ENCODE results near the gene KCNQ1.

KCNQ1 gene

DNA sequence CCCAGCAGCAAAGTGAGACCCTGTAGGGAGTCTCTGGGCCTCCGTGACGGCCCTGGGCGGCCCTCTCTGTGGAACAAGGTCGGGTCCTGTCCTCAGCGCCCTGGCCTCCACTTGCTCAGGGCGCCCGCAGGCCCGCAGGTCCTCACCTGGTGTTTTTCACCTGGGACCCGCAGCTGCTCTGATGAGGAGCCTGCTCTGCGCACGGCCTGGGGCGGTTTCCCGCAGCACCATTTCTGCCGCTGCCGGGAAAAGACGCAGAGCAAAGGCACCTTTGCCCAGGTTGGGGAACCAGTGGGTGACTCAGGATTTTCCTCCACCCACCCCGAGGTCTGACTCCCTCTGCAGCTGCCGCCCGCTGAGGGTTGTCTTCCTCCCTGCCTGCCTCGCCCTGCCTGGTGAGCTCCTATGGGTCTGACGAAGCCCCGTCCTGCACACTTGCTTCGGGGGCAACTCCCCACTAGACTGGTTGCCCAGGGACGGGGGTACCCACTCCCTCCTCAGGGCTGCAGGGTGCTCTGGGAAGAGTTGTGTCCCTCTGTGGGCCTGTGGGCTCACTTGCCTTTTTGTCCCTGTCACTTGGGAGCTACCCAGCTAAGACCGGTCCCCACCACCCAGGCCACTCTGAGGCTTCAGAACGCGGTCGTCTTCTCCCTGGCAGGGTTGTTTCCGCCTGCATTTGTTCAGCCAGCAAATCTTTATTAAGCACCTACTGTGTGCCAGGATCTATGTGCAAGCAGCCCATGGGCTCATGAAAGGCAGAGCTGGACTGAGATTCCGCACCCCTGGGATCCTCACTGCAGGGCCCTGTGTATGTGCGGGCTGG is 89.5 kb downstream of the KCNQ1 start:
- H3K4me3 Mint-ChIP-seq = no peak overlapping the region
- no peak overlapping the region for H3K27ac Mint-ChIP-seq
- peaks cover 6% of the 10 kb centered on the region for H3K4me1 Mint-ChIP-seq (ENCODE audit: low read depth)
- no peaks in the 10 kb centered on the region for H3K9me3 Mint-ChIP-seq
- no peaks in the 10 kb centered on the region for H3K36me3 Mint-ChIP-seq (ENCODE audit: low read depth)
- no peaks in the 10 kb centered on the region for H3K27me3 Mint-ChIP-seq (ENCODE audit: low read depth)

DNA sequence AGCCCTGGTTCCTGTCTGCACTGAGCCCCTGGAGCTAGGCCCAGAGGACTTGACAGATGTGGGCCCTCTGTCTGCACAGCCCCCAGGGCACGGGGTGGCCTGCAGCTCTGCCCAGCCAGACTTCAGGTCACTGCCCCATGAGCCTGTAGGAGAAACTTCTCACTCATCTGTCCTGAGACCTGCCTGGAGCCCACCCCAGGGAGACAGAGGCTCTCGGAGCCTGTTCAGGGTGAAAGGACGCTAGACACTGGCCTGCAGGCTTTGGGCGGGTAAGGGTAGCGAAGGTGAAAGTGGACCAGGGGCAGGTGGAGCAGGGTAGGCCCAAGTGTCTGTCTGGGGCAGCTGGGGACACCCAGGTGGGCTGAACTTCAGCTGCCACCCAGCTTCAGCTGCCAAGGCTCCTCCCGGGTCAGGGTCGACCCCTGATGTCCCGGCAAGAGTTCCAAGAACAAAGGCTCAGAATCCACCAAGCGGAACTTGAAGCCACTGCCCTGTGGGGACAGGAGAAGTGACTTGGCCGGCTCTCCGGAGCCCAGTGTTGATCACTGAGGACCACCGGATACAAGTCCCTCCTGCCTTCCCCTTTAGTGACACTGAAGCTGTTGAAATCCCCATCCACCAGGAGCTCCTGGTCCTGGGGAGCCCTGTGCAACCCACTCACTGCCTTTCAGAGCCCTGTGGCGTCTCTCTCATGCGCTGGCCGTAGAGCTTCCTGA is 90.3 kb downstream of the KCNQ1 start:
- Mint-ChIP-seq H3K9me3 (no peaks in the 10 kb centered on the region), H3K27me3 (ENCODE audit: low read depth) (no peaks in the 10 kb centered on the region), H3K4me1 (ENCODE audit: low read depth) (peaks cover 6% of the 10 kb centered on the region), H3K36me3 (ENCODE audit: low read depth) (no peaks in the 10 kb centered on the region), H3K27ac (no peak overlapping the region), H3K4me3 (no peak overlapping the region)

- Mint-ChIP-seq H3K36me3 (ENCODE audit: low read depth) (no peaks in the 10 kb centered on the region), H3K27me3 (ENCODE audit: low read depth) (no peaks in the 10 kb centered on the region), H3K27ac (no peak overlapping the region), H3K9me3 (no peaks in the 10 kb centered on the region), H3K4me3 (no peak overlapping the region), H3K4me1 (ENCODE audit: low read depth) (peaks cover 6% of the 10 kb centered on the region)
Observed at GRCh38 chr11:2535673-2536439, 91.0 kb downstream of the KCNQ1 start.

GRCh38 chr11:2536440-2536989 is 91.7 kb downstream of the KCNQ1 start:
- Mint-ChIP-seq H3K36me3 (ENCODE audit: low read depth) (no peaks in the 10 kb centered on the region), H3K4me1 (ENCODE audit: low read depth) (peaks cover 6% of the 10 kb centered on the region), H3K9me3 (no peaks in the 10 kb centered on the region), H3K27me3 (ENCODE audit: low read depth) (no peaks in the 10 kb centered on the region), H3K4me3 (no peak overlapping the region), H3K27ac (no peak overlapping the region)

- Mint-ChIP-seq H3K9me3 (no peaks in the 10 kb centered on the region), H3K4me3 (no peak overlapping the region), H3K27me3 (ENCODE audit: low read depth) (no peaks in the 10 kb centered on the region), H3K27ac (no peak overlapping the region), H3K36me3 (ENCODE audit: low read depth) (no peaks in the 10 kb centered on the region), H3K4me1 (ENCODE audit: low read depth) (peaks cover 6% of the 10 kb centered on the region)
Observed at GRCh38 chr11:2537010-2537705, 92.3 kb downstream of the KCNQ1 start.

- H3K4me3 Mint-ChIP-seq = no peak overlapping the region
- no peaks in the 10 kb centered on the region for H3K36me3 Mint-ChIP-seq (ENCODE audit: low read depth)
- H3K27ac Mint-ChIP-seq = no peak overlapping the region
- H3K4me1 Mint-ChIP-seq (ENCODE audit: low read depth) = no peaks in the 10 kb centered on the region
- H3K9me3 Mint-ChIP-seq = no peaks in the 10 kb centered on the region
- no peaks in the 10 kb centered on the region for H3K27me3 Mint-ChIP-seq (ENCODE audit: low read depth)
Observed at GRCh38 chr11:2537896-2538724, 93.3 kb downstream of the KCNQ1 start.

DNA sequence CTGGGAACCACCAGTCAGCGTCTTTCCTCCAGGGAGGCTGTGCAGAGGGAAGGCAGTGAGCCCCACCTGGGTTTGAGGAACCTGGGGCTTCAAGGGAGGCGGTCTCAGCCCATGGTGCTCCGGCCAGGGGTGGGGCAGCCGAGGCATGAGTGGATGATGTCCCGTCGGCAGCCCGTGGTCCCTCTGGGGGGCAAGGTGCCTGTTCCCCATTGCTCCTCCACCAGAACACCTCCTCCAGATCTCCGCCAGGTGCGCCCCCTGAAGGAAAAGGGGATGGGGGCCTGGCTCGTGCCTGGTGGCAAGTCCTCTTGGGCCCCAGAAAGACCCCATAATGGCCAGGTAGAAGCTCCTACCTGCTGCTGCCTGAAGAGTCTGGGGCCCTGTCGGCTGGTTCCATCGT is 94.1 kb downstream of the KCNQ1 start:
- Mint-ChIP-seq H3K4me3 (no peak overlapping the region), H3K4me1 (ENCODE audit: low read depth) (no peaks in the 10 kb centered on the region), H3K27ac (no peak overlapping the region), H3K36me3 (ENCODE audit: low read depth) (no peaks in the 10 kb centered on the region), H3K9me3 (no peaks in the 10 kb centered on the region), H3K27me3 (ENCODE audit: low read depth) (no peaks in the 10 kb centered on the region)

GRCh38 chr11:2539371-2540222 is 94.8 kb downstream of the KCNQ1 start:
- Mint-ChIP-seq H3K27me3 (ENCODE audit: low read depth) (no peaks in the 10 kb centered on the region), H3K36me3 (ENCODE audit: low read depth) (no peaks in the 10 kb centered on the region), H3K4me1 (ENCODE audit: low read depth) (no peaks in the 10 kb centered on the region), H3K4me3 (no peak overlapping the region), H3K27ac (no peak overlapping the region), H3K9me3 (no peaks in the 10 kb centered on the region)

GRCh38 chr11:2540223-2540991 is 95.6 kb downstream of the KCNQ1 start:
- Mint-ChIP-seq H3K27ac (no peak overlapping the region), H3K27me3 (ENCODE audit: low read depth) (no peaks in the 10 kb centered on the region), H3K36me3 (ENCODE audit: low read depth) (no peaks in the 10 kb centered on the region), H3K4me3 (no peak overlapping the region), H3K9me3 (no peaks in the 10 kb centered on the region), H3K4me1 (ENCODE audit: low read depth) (no peaks in the 10 kb centered on the region)

- H3K4me3 Mint-ChIP-seq = no peak overlapping the region
- no peaks in the 10 kb centered on the region for H3K4me1 Mint-ChIP-seq (ENCODE audit: low read depth)
- H3K36me3 Mint-ChIP-seq (ENCODE audit: low read depth) = no peaks in the 10 kb centered on the region
- no peaks in the 10 kb centered on the region for H3K9me3 Mint-ChIP-seq
- H3K27me3 Mint-ChIP-seq (ENCODE audit: low read depth) = no peaks in the 10 kb centered on the region
- H3K27ac Mint-ChIP-seq = no peak overlapping the region
Observed at GRCh38 chr11:2540992-2541680, 96.3 kb downstream of the KCNQ1 start.

DNA sequence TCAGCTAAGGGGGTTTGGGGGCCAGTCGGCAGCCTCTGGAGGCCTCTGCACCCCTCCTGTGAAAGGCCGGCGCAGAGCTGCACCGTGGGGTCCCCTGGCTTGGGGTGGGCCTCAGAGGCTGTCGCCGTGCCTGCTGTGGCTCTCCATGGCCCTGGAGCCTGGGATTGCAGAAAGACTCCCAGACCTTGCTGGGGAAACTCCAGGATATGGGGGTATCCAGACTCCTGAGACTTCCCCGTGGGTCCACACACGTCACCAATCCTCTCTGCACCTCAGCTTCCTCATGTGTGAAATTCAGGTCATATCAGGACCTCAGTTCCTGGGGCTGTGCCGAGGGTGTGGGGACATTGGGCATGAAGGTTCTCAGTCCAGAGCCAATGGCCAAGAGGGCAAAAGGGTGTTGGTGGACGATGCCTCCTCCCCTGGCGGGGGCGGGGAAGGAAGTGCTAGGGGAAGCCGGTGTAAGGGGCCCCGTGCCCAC is 97.1 kb downstream of the KCNQ1 start:
- Mint-ChIP-seq H3K27ac (no peak overlapping the region), H3K9me3 (no peaks in the 10 kb centered on the region), H3K36me3 (ENCODE audit: low read depth) (no peaks in the 10 kb centered on the region), H3K4me1 (ENCODE audit: low read depth) (no peaks in the 10 kb centered on the region), H3K4me3 (no peak overlapping the region), H3K27me3 (ENCODE audit: low read depth) (no peaks in the 10 kb centered on the region)

- H3K27me3 Mint-ChIP-seq (ENCODE audit: low read depth) = no peaks in the 10 kb centered on the region
- no peaks in the 10 kb centered on the region for H3K4me1 Mint-ChIP-seq (ENCODE audit: low read depth)
- no peak overlapping the region for H3K4me3 Mint-ChIP-seq
- H3K36me3 Mint-ChIP-seq (ENCODE audit: low read depth) = no peaks in the 10 kb centered on the region
- H3K9me3 Mint-ChIP-seq = no peaks in the 10 kb centered on the region
- no peak overlapping the region for H3K27ac Mint-ChIP-seq
Observed at GRCh38 chr11:2542406-2542805, 97.6 kb downstream of the KCNQ1 start.
